Stimulated activated CD4-positive, alpha-beta T cell treated with anti-CD3 and anti-CD28 coated beads, TNF-alpha, amount 100 ng/mL, for 48 hours (primary cell): ENCODE results near the gene HLTF.
A peak's percentile ranks its signal among the peaks of the same experiment; 100 is the strongest.
"Not testable (repeated sequence)": the region's sequence is repeated elsewhere in the genome, so short reads cannot be mapped to it uniquely, and the experiment has no call there.

ENCODE experiments used
- DNase-seq, 3 donors: peaks; one replicate each; pipeline ENCODE4 v3.0.0-alpha.2; 2020; ENCODE audit warnings: low read depth in 3 of 3

HLTF gene, protein sequence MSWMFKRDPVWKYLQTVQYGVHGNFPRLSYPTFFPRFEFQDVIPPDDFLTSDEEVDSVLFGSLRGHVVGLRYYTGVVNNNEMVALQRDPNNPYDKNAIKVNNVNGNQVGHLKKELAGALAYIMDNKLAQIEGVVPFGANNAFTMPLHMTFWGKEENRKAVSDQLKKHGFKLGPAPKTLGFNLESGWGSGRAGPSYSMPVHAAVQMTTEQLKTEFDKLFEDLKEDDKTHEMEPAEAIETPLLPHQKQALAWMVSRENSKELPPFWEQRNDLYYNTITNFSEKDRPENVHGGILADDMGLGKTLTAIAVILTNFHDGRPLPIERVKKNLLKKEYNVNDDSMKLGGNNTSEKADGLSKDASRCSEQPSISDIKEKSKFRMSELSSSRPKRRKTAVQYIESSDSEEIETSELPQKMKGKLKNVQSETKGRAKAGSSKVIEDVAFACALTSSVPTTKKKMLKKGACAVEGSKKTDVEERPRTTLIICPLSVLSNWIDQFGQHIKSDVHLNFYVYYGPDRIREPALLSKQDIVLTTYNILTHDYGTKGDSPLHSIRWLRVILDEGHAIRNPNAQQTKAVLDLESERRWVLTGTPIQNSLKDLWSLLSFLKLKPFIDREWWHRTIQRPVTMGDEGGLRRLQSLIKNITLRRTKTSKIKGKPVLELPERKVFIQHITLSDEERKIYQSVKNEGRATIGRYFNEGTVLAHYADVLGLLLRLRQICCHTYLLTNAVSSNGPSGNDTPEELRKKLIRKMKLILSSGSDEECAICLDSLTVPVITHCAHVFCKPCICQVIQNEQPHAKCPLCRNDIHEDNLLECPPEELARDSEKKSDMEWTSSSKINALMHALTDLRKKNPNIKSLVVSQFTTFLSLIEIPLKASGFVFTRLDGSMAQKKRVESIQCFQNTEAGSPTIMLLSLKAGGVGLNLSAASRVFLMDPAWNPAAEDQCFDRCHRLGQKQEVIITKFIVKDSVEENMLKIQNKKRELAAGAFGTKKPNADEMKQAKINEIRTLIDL

DNA sequence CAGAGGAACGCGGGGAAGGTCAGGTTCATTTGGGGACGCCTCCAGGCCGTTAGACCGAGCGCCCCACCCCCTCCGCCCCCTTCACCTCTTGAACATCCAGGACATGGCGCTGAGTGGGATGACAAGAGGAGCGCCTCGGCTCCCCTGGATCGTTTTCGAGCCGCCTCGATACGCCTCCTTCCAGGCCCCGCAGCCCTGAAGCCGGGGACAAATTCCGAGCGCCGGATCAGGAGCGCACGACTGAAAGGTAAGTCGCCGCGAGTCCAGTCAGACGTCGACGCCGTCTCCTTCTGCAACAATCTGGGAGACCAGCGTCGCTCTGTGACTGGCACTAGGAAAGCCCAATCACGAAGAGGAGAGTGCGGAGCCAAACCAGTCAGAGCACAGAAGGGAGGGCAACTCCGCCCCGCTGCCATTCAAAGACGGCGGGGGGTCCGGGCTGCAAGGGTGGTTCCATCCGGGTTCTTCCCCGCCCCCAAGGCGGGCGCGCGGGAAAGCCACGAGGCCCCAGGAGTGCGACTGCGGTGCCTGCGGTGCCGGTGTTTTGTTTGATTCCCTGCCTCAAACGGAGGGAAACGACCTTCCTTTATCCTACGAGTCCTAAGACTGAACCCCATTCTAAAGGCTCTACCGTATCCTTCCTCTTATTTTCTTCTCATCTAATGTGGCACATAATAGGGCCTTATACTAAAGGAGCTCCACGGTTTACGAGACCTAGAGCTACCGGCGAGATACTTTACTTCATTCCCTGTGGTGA is at the start of gene HLTF:
Gene HLTF, minus strand, starts transcription at position 302 of the 757 bp plus-strand sequence. Its CDS starts 197 bp downstream, at position 105.
- peak; percentile 78 to 85 (median 82) for DNase-seq

DNA sequence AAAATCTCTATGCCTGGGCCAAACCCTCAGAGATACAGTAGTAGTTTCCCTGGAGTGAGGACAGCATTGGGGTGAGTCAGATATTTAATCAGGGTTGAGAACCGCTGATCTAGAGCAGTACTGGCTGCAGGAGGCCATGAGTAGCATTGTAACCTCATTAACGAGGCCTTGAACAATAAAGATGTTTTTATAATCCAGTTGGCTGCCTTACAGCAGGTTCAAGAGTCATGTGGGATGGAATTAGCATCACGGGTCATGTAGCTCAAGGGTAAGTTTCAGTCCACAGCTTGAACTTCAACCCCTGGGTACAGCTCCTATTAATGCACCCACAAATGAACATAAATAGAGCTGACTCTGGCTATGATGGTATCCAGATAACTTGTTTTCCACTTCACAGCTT is 48.2 kb upstream of the HLTF start:
- no peak for DNase-seq

DNA sequence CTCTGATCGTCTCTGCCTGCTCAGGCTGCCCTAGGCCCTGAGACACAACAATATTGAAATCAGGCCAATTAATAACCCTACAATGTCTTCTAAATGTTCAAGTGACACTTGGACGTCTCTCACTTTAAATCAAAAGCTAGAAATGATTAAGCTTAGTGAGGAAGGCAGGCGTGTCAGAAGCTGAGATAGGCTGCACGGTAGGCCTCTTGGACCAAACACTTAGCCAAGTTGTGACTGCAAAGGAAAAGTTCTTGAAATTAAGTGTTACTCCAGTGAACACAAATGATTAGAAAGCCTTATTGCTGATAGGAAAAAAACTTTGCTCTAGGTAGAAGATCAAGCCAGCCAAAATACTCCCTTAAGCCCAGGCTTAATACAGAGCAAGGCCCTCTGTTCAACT is 45.3 kb upstream of the HLTF start:
- DNase-seq: no peak

DNA sequence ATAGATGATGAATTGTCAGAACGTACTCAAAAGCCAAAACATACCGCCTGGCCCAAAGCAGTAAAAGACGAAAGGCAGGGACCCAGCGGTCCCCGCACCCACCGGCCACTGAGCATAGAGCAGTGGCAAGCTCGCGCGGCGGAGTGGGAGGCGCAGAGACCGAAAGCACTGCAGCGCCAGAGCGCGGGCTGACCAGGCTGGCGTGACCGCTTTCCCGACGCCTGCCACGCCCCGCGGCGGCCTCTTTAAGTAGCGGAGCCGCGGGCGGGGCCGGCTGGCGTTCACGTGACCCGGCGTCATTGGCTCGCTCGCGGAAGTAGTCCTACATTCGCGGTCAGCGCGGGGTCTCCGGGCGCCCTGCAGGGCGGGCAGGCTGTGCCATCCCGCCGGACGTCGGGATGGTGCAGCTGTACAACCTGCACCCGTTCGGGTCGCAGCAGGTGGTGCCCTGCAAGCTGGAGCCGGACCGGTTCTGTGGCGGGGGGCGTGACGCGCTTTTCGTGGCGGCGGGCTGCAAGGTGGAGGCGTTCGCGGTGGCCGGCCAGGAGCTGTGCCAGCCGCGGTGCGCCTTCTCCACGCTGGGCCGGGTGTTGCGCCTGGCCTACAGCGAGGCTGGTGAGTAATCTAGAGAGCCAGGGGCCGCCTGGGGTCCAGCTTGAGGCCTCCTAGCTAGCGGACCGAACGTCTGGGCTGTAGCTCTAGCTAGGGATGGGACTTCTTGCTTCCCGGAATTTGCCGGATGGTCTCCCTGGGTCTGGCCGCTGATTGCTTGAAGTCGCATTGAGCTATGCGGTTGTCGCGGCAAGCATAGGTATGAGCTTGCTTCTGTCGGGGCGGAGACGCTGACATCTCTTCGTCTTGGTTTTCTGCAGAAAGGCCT is 43.2 kb upstream of the HLTF start, which contains the start of gene HPS3:
Gene HPS3, plus strand, starts transcription at position 313 of the 880 bp plus-strand sequence. Its CDS starts 86 bp downstream, at position 399.
- peak; percentile 59 to 82 (median 60) for DNase-seq

DNA sequence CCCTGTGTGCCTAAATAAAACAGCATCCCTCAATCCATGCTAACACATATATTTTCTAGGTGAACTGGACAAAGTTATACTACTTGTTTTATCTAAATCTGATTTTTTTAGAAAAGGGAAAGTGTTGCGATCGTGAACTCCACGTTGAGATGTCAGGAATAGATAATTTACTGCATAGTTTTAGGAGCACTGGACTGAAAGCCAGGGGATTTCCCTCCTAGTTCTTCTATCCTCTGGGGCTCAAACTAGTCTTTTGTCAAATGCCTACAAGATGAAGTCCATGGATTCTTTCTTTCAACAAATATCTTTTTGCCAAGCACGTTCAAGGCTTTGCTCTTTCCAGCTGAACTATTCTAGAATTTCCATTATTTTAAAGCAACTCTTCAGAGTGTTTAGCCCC is 42.5 kb upstream of the HLTF start:
- no peak for DNase-seq

DNA sequence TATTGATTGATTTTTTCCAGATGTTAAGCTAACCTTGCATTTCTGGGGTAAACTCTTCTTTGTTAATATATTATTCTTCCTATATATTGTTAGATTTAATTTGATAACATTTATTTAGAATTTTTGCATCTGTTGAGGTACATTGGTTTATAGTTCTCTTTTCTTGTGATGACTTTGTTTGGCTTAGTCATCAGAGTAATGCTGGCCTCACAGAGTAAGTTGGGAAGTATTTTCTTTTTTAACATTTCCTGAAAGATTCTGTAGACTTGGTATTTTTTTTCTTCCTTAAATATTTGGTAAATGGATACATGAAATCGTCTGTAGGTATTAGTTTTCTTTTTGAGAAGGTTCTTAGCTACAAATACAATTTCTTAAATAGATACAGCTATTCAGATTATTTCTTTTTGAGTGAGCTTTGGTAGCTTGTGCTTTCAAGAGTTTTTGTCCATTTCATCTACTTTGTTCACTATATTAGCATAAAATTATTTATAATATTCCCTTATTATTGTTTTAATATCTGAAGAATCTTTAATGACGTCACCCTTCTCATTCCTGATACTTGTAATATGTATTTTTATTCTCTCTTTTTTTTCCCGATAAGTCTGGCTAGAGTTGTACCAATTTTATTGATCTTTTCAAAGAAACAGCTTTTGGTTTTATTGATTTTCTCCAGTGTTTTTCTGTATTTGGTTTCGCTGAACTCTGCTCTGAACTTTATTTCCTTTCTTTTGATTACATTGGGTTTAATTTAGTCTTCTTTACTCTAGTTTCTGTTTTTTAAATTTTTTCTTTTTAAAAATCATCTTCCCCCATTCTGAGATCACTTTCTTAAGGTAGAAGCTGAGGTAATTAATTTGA is 36.6 kb upstream of the HLTF start:
- DNase-seq: no peak

DNA sequence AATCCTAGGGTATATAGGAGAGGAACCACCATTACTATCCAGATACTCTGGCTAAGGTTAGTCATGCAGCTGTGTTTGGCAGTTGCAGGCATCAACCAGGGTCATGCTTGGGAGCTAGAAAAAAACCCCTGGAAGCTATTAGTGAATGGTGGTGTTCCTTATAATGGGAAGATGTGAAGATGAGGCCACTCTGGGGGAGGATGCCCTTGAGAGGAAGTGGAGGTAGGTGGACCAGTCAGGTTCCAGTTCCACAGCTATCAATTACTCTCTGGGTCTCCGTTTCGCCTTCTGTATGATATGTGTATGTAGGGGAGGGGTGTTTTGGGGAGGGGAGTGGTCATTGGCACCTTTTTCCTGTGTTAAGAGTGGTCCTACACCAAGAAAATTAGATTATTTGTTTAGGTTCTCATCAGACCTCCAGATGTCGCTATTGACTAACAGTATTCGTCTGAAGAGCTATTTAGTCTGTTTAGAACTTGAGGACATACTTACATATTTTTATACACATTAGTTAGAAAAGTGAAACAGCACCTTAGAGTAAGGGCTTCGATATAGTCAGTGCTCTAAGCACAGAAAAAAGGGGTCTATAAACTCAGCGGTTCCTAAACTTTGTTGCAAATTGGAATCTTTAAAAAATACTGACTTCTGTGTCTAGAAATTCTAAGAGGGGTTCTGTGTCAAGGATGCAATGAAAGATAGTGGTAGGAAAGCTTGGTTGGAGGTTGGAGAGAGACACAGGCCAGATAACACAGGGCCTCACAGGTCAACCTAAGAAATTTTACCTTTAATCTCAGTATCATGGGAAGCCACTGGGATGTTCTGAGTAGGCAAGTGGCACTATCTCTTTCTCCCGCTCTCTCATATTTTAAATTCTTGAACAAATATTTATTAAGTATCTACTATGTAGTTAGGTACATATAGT is 34.0 kb upstream of the HLTF start:
- DNase-seq: no peak

DNA sequence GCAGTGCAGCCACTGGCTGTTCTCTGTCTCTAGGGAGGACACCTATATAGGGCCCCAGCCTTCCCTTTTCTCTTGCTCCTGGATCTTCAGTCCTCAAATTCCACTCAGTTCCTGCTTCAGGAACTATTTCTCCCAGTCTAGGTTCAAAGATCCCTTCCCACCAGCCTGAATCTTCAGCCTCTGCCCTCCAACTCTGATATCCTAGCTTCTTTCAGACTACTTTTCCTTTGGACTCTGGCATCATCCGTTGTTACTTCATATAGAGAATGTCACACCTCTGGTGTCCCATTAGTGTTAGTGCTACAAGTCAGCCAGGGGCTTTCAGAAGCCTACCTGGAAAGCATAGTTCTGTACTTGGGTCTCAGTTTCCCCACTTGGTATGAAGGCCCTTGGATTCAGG is 33.1 kb upstream of the HLTF start:
- no peak for DNase-seq

DNA sequence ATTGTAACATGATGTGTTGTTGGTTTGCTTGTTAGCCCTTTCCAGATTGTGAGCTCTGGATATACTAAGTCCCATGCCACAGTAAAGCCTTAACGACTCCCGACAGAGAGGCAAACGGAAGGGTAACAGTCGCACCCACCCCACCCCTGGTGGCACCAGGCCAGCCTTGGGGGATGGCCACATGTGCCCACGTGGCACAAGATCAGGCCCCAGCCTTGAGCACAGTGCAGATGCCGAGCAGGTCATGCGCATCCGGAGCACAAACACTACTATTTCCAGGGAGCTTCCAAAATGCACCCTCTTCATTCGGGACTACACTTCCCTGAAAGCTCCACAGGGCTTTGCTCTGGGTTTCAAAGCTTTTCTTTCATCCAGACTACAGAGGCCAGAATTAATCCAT is 32.4 kb upstream of the HLTF start:
- no peak for DNase-seq

DNA sequence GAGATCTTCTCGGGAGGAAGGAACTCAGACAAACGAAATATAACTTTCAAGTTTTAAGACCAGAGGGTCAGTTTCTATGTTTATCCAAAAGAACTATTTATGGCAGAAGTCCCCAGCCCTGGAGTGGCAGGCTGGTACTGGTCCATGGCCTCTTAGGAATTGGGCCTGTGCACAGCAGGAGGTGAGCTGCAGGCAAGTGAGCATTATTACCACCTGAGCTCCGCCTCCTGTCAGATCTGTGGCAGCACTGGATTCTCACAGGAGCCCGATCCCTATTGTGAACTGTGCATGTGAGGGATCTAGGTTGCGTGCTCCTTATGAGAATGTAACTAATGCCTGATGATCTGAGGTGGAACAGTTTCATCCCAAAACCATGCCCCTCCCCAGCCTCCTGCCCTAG is 28.8 kb upstream of the HLTF start:
- DNase-seq: no peak

DNA sequence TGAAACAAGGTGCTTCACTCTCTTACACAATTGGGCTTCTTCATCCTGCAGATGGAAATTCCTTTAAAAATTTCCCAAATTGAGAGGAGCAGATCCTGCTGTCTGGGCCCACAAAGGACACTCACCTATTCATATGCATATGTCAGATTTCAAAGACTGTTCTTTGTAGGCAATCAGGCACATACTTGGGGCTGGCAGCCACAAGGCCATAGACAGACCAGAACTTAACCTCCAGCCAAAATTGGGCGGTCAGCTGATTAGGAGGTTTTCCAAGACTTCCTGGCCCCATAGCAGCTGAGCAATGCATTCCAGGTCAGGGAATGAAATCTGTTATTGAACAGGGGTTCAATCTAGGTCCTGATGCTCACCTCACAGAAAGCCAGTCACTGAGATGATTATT is 28.1 kb upstream of the HLTF start:
- no peak for DNase-seq

DNA sequence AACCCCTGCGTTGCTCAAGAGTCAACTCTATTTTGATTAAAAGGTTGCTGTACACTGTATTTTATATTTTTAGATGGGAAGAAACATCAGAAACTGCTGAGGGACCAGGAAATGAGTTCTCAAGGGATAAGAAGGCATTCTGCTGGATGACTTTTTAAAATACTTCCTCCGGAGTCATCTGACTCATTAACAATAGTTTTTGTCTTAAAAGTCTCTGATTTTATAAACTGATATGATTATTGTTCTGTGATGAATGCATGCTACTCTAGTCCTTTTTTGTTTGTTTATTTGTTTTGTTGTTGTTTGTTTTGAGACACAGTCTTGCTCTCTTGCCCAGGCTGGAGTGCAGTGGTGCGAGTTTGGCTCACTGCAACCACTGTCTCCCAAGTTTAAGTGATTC is 18.2 kb upstream of the HLTF start:
- DNase-seq: no peak

DNA sequence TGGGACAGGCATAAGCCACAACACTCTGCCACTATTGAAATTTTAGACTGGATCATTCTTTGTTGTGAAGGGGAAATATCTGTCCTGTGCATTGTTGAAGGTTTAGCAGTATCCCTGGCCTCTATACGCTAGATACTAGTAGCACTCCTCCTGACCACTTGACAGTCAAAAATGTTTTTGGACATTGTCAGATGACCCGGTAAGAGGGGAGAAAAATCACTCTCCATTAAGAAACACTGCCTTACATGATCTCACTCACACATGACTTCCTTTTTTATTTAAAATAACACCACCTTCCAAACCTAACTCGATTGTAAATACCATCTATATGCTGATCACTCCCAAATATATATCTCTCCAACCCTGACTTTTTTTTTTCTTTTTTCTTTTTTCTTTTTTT is 15.3 kb upstream of the HLTF start:
- no peak for DNase-seq

DNA sequence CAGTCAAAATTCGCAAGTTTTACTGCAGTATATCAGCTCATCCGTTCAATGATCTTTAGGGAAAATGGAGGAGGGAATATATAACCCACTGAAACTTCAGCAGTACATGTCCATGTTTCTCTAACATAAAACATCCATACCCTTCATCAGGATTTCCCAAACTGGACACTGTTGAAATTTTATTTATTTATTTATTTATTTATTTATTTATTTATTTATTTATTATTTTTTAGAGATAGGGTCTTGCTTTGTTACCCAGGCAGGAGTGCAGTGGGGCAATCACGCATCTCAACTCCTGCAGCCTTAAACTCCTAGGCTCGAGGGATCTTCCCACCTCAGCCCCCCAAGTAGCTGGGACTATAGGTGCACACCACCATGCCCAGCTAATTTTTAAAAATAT is 14.8 kb upstream of the HLTF start:
- no peak for DNase-seq

DNA sequence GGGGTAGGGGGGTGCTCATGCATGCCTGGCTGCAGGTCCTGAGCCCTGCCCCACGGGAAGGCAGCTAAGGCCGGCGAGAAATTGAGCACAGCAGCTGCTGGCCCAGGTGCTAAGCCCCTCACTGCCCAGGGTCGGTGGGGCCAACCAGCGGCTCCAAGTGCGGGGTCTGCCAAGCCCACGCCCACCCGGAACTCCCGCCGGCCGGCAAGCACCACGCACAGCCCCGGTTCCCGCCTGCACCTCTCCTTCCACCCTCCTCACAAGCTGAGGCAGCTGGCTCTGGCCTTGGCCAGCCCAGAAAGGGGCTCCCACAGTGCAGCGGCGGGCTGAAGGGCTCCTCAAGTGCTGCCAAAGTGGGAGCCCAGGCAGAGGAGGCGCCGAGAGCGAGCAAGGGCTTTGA is 11.7 kb upstream of the HLTF start:
- DNase-seq: not testable (repeated sequence)

DNA sequence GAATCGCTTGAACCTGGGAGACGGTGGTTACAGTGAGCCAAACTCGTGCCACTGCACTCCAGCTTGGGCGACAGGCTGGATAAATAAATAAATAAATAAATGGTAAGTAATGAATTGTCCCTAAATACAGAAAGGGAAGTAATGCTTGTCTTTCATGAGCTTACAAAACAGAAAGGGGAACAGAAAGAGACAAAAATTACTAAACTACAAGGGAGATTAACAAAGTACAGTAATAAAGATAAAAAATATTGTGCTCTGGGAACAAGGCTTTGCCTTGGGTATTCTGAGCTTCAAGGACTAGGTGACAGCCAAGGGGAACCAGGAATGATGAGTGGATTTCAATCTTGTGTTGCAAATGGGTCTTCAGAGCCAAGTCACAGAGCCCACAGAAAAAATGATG is 9.2 kb upstream of the HLTF start:
- no peak for DNase-seq

DNA sequence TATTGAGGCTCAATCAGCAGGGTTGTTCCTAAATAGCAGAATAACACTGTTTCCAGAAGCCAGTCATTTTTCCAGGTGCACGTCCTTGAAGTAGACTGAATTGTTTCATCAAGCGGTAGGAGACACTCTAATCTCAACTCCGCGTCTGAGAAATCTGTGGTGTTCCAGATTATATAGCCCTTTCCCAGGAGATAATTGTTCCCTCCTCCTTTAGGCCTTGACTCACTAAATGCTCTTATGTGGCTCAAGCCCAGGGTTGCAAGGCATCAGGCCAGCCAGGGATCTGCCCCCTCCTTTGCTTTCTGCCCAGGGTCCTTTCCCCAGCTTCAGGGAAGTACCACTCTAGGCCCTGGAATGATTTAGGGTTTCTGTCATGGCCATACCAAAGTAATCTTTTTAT is 5.7 kb upstream of the HLTF start:
- no peak for DNase-seq

DNA sequence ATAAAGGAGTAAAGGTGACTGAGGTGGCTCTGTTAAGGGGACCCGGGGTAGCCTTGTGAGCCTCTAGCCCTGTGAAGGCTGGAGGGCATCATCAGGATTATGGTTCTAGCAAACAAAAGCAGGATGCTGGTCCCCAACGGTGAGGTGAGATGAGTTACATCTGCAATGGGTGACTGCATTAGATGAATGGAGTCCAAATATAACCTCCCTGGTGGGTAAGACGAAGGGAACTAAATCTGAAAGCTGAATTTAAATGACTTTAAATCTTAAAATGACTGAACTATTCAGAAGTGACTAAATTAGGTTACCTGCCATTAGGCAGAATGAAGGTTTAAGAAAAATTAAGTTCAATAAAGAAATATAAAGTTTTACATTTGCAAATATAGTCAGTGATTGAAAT is 4.6 kb upstream of the HLTF start:
- DNase-seq: no peak

DNA sequence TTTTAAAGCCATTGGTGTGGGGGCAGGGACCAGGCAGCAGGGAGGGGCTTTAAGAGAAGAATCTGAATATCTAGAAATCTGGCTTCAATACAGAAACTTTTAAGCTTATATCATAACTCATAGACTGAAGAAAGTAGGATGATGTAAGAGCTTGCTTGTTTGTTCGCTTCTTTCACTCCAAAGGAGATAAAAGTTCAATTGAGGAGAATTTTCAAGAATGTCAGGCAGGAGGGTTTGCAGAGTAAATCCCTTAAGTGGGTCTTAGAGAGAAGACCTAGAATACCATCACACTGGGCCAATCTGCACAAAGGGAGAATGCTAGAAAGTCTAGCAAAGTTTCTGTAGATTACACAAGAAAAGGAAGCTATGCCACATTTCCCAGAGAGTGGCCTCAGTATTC is 4.1 kb upstream of the HLTF start:
- DNase-seq: no peak
